Peyer's patch (tissue), 4 donors: ENCODE results near the gene OPCML. TPM values are rescaled to one million over a fixed set of nuclear protein-coding genes. Genes with fewer than 3 reads are reported as not detected.

Experiments used
- DNase-seq, 3 donors: peaks; one replicate each; pipeline ENCODE4 v3.0.0-alpha.2; 2017 to 2019
- H3K27ac ChIP-seq, 4 donors: fragments of 200-600 bp; sonication (generic); one replicate each; pipeline ENCODE4 v1.5.1; 2016 to 2019
- H3K27me3 ChIP-seq, 2 donors: fragments of 200-600 bp; sonication (generic); one replicate each; pipeline ENCODE4 v1.5.1; 2019
- H3K36me3 ChIP-seq, 3 donors: fragments of 200-600 bp; sonication (generic); one replicate each; pipeline ENCODE4 v1.5.1; 2016 to 2019
- H3K4me1 ChIP-seq, 4 donors: fragments of 200-600 bp; sonication (generic); one replicate each; pipeline ENCODE4 v1.5.1; 2016 to 2019
- H3K4me3 ChIP-seq, 4 donors: fragments of 200-600 bp; sonication (generic); 1 replicate in 3 of 4; 2 replicates in 1 of 4; pipeline ENCODE4 v1.5.1; 2016 to 2019; ENCODE audit warnings: mild to moderate bottlenecking in 1 of 4
- H3K9me3 ChIP-seq, 4 donors: fragments of 200-600 bp; sonication (generic); one replicate each; pipeline ENCODE4 v1.5.1; 2016 to 2019; ENCODE audit warnings: mild to moderate bottlenecking in 1 of 4
- POLR2A ChIP-seq, 2 donors: fragments of 450-650 bp; IDR thresholded peaks; one replicate each; pipeline ENCODE4 v1.5.1; 2017; ENCODE audit warnings: antibody characterized with exemption in 2 of 2, mild to moderate bottlenecking in 2 of 2, moderate library complexity in 2 of 2
- total RNA-seq, 4 donors: library from RNA; depleted of rRNA; stranded (reverse); fragments of >200 nt; gene quantifications; one replicate each; pipeline ENCODE4 v1.1.0, GENCODE V29; 2016
- TF ChIP-seq, protein P1 (sequence below), 6 experiments: fragments of 450-650 bp in 4 of 6; fragments of 200-600 bp in 2 of 6; sonication (generic) in 1 of 6; IDR thresholded peaks; one replicate each; pipeline ENCODE4 v1.5.1; 2017 to 2019; ENCODE audit warnings: antibody characterized with exemption in 6 of 6, mild to moderate bottlenecking in 3 of 6, moderate library complexity in 1 of 6

OPCML gene
- total RNA-seq, 4 donors from 2014 or later, result not detected

DNA sequence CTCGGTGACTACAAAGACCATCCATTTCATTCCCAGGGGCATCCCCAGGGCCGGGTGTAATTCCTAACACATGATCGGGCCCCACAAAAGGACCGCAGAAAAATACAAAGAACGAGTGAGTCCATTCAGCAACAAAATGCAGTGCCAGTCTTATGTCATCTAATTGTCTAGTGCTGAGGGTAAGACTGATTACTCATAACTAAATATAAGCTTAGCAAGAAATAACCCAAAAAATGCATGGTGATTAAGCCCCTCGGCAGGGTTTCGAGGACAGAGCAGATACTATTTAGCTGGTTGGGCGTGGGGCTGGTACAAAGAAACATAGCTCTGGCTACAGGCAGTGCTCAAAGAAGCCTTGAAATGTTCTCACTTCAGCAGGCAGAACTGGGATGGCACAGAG is 1078.9 kb downstream of the OPCML start:
- Histone ChIP-seq H3K36me3 (no peaks in the 10 kb centered on the region), H3K4me1 (no peaks in the 10 kb centered on the region), H3K27ac (no peak overlapping the region), H3K4me3 (no peak overlapping the region), H3K9me3 (no peaks in the 10 kb centered on the region), H3K27me3 (no peaks in the 10 kb centered on the region)
- DNase-seq, result no peak
- TF ChIP-seq POLR2A (IDR thresholded peaks at IDR 0.05), result no peak
- TF ChIP-seq, protein P1, sequence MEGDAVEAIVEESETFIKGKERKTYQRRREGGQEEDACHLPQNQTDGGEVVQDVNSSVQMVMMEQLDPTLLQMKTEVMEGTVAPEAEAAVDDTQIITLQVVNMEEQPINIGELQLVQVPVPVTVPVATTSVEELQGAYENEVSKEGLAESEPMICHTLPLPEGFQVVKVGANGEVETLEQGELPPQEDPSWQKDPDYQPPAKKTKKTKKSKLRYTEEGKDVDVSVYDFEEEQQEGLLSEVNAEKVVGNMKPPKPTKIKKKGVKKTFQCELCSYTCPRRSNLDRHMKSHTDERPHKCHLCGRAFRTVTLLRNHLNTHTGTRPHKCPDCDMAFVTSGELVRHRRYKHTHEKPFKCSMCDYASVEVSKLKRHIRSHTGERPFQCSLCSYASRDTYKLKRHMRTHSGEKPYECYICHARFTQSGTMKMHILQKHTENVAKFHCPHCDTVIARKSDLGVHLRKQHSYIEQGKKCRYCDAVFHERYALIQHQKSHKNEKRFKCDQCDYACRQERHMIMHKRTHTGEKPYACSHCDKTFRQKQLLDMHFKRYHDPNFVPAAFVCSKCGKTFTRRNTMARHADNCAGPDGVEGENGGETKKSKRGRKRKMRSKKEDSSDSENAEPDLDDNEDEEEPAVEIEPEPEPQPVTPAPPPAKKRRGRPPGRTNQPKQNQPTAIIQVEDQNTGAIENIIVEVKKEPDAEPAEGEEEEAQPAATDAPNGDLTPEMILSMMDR (IDR thresholded peaks at IDR 0.05), result no peak

DNA sequence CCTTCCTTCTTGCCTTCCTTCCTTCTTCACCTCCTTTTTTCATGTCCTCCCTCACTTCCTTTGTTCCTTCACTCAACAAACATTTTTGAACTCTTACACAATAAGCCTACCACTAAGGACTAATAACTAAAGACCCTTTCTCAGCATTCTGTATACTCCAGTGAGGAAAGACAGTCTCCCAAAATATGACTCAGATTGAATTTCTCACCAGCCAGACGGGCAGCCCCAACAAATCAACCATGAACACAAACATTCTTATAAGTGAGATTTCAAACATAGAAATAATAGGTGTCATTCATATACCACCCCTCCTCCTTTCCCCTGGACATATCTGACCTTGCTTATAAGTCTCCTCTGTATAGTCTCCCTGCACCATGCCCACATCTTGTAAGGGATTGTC is 1079.7 kb downstream of the OPCML start:
- H3K4me3 ChIP-seq, result no peak overlapping the region

DNA sequence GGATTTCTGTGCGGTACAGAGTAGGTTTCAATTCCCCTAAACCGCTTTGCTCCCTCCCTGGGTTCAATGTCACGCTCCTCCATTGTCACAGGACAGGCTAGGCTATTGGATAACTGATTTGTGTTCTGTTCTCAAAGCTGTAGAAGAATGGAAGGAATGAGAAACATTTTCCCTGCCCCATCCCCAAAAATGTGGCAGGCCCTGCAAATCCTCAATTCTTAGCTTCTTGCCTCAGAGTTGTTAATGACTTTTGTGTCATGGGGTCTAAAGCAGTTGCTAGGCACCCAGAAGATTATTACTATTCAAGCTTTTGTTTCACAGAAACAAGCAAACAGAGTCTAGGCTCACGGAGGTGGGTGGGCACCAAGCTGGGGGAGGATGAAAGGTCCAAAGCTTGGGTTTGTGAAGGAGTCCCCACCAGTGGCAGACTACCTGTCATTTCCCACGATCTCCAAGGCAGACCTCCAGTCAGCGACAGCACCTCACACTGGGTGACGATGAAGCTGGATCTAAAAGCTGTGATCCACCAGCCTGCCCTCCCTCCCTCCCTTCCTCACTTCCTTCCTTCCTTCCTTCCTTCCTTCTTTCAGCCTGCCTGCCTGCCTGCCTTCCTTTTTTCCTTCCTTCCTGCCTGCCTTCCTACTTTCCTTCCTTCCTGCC is 1080.2 kb downstream of the OPCML start:
- Histone ChIP-seq H3K9me3 (no peaks in the 10 kb centered on the region), H3K4me1 (no peaks in the 10 kb centered on the region)

More for the DNA sequence above, 1079.7 kb downstream of the OPCML start:
- H3K27me3 ChIP-seq, result no peaks in the 10 kb centered on the region
- no peaks in the 10 kb centered on the region for H3K36me3 ChIP-seq
- no peaks in the 10 kb centered on the region for H3K4me1 ChIP-seq
- no peak overlapping the region for H3K27ac ChIP-seq
- H3K9me3 ChIP-seq, result no peaks in the 10 kb centered on the region
- no peak for TF ChIP-seq POLR2A (IDR thresholded peaks at IDR 0.05)
- TF ChIP-seq, protein P1 (IDR thresholded peaks at IDR 0.05), result no peak
- no peak for DNase-seq

DNA sequence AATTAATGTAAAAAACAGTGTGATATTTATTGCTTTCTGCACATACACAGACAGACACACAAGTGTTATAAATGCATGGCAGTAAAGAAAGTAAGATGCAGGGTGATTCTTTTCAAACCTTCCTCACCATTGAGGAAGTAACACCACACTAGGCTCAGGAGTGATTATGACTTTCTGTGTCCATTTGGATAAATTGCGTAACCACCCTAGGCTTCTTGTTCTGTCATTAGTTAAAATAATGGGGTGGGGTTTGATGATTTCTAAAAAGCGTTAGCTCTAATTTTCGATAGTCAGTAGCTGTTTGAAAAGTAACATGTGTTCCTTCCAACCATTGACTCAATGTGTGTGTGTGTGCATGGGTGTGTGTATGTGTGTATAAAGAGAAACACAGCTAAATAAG is 1081.7 kb downstream of the OPCML start:
- Histone ChIP-seq H3K36me3 (no peaks in the 10 kb centered on the region), H3K4me1 (no peaks in the 10 kb centered on the region), H3K27me3 (no peaks in the 10 kb centered on the region), H3K4me3 (no peak overlapping the region), H3K27ac (no peak overlapping the region), H3K9me3 (no peaks in the 10 kb centered on the region)
- no peak for DNase-seq
- TF ChIP-seq, protein P1 (IDR thresholded peaks at IDR 0.05), result no peak
- TF ChIP-seq POLR2A (IDR thresholded peaks at IDR 0.05), result no peak

More for the DNA sequence above, 1080.2 kb downstream of the OPCML start:
- Histone ChIP-seq H3K27ac (no peak overlapping the region), H3K36me3 (no peaks in the 10 kb centered on the region), H3K27me3 (no peaks in the 10 kb centered on the region), H3K4me3 (no peak overlapping the region)
- TF ChIP-seq POLR2A (IDR thresholded peaks at IDR 0.05), result no peak
- TF ChIP-seq, protein P1 (IDR thresholded peaks at IDR 0.05), result no peak
- no peak for DNase-seq

DNA sequence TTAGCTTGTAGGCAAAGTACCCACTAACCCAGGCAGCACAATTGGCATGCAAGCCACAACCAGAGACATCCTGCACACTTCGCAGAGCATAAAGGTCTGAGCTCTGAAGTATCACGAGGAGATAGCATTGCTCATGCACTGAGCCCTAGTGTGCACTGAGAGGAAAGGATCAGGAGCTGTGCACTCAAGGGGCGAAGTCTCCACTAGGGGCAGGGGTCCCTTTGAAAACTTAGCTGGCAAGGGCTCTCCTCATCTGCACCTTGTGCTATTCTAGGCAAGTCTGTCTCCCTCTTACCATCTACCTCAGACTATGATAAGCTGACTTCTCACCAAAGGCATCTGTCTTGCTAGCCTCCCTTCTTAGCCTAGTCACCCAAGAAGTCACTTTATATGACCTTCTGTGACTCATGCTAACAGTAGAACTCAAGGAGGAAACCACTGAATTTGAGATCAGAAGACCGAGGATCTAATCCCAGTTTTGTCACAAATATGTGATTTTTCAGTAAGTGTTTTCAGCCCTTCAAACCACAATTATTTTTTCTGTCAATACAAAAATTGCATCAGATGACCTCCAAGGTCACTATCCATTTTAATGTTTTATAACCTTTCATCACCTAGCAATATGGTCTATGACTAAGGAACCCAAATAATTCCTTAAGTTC is 1083.8 kb downstream of the OPCML start:
- H3K4me3 ChIP-seq, result no peak overlapping the region
- H3K4me1 ChIP-seq, result no peaks in the 10 kb centered on the region
- H3K9me3 ChIP-seq, result no peaks in the 10 kb centered on the region
- no peaks in the 10 kb centered on the region for H3K27me3 ChIP-seq
- no peaks in the 10 kb centered on the region for H3K36me3 ChIP-seq
- DNase-seq, result no peak
- H3K27ac ChIP-seq, result no peak overlapping the region
- no peak for TF ChIP-seq POLR2A (IDR thresholded peaks at IDR 0.05)
- TF ChIP-seq, protein P1 (IDR thresholded peaks at IDR 0.05), result no peak
